K562 (cell line): ENCODE data around the gene NUP205. TPM values are rescaled to one million over a fixed set of nuclear protein-coding genes. Genes with fewer than 3 reads are reported as not detected.

Experiments
- ARID3A ChIP-seq: IDR thresholded peaks from 2 replicates; pipeline ENCODE4 v1.6.1; 2012; ENCODE audit warnings: low read depth, low read length, improper control_type of control experiment, borderline replicate concordance
- ATF7 ChIP-seq: fragments of 450-650 bp; IDR thresholded peaks from 2 replicates; pipeline ENCODE4 v1.7.1; 2014; ENCODE audit warnings: mild to moderate bottlenecking, moderate library complexity
- BCLAF1 ChIP-seq, 2 experiments: fragments of 450-650 bp in 1 of 2; IDR thresholded peaks; 2 replicates each; pipeline ENCODE4 v1.6.1; 2011 to 2017; ENCODE audit warnings: low read depth in 2 of 2, antibody characterized with exemption in 1 of 2, borderline replicate concordance in 1 of 2, low read length in 1 of 2, mild to moderate bottlenecking in 1 of 2, mixed read lengths in 1 of 2; ENCODE audit not compliant: control insufficient read depth in 1 of 2
- CBX2 ChIP-seq: fragments of 200-600 bp; sonication (generic); IDR thresholded peaks from one replicate; pipeline ENCODE4 v1.6.1; 2012; ENCODE audit warnings: mild to moderate bottlenecking, low read length, inconsistent platforms; ENCODE audit not compliant: insufficient read depth, poor library complexity, severe bottlenecking
- CC2D1A ChIP-seq: fragments of 450-650 bp; IDR thresholded peaks from 2 replicates; pipeline ENCODE4 v1.6.1; 2017; ENCODE audit warnings: mild to moderate bottlenecking
- COPS2 ChIP-seq: fragments of 450-650 bp; conservative IDR thresholded peaks from 2 replicates; pipeline ENCODE4 v1.6.1; 2016; ENCODE audit warnings: mild to moderate bottlenecking, moderate library complexity
- ELK1 ChIP-seq: sonication (generic); formaldehyde crosslinking; IDR thresholded peaks from 2 replicates; pipeline ENCODE4 v1.8.1; 2022; ENCODE audit warnings: missing genetic modification reagents
- FOSL1 ChIP-seq: fragments of 200-800 bp; sonication (Bioruptor generic); conservative IDR thresholded peaks from 2 replicates; pipeline ENCODE4 v1.6.1; 2016; ENCODE audit warnings: missing genetic modification characterization, missing compliant biosample characterization
- POLR2AphosphoS2 ChIP-seq: IDR thresholded peaks from 2 replicates; pipeline ENCODE4 v1.6.1; 2012; ENCODE audit warnings: low read length, improper control_type of control experiment
- POLR2AphosphoS5 ChIP-seq: IDR thresholded peaks from 2 replicates; pipeline ENCODE4 v1.6.1; 2011; ENCODE audit warnings: mild to moderate bottlenecking, low read depth, low read length, moderate library complexity; ENCODE audit not compliant: control insufficient read depth, insufficient read depth
- RNF2 ChIP-seq: sonication (generic); IDR thresholded peaks from 2 replicates; pipeline ENCODE4 v1.6.1; 2016
- TFAM ChIP-seq: fragments of 250-450 bp; sonication (Bioruptor Pico); conservative IDR thresholded peaks from 2 replicates; pipeline ENCODE4 v1.5.0; 2021; ENCODE audit warnings: mild to moderate bottlenecking, moderate library complexity
- U2AF1 ChIP-seq: fragments of 200-400 bp; formaldehyde crosslinking; optimal IDR thresholded peaks from 2 replicates; pipeline ENCODE3; 2017; ENCODE audit warnings: mild to moderate bottlenecking, low read depth, low read length, moderate library complexity
- XRCC3 ChIP-seq: fragments of 450-650 bp; IDR thresholded peaks from 2 replicates; pipeline ENCODE4 v1.6.1; 2017; ENCODE audit warnings: mild to moderate bottlenecking, moderate library complexity
- ZC3H8 ChIP-seq: fragments of 450-650 bp; IDR thresholded peaks from 2 replicates; pipeline ENCODE4 v1.6.1; 2017
- ZNF224 ChIP-seq: sonication (generic); formaldehyde crosslinking; IDR thresholded peaks from 2 replicates; pipeline ENCODE4 v1.8.0; 2022; ENCODE audit warnings: mild to moderate bottlenecking, missing genetic modification reagents
- ZNF592 ChIP-seq: fragments of 450-650 bp; IDR thresholded peaks from 2 replicates; pipeline ENCODE4 v1.6.1; 2017; ENCODE audit warnings: antibody characterized with exemption, mild to moderate bottlenecking
- polyA plus RNA-seq, 8 experiments: library from polyadenylated mRNA; depleted of rRNA in 4 of 8; stranded (reverse) in 5 of 8; unstranded in 3 of 8; fragments of >200 nt; fragmentation: Nextera tagmentation in 2 of 8; fragmentation: Illumina TruSeq in 1 of 8; extraction: Ambion mirVana in 2 of 8; extraction: Trizol in 1 of 8; gene quantifications; 2 replicates each; pipeline versions ENCODE4 v1.2.1 to v1.2.3, GENCODE V29; 2011 to 2014; ENCODE audit warnings: inconsistent platforms in 1 of 8, missing spikeins in 1 of 8
- total RNA-seq, 7 experiments: library from RNA; depleted of rRNA in 6 of 7; stranded (reverse); fragments of >200 nt in 6 of 7; fragmentation: Illumina TruSeq in 2 of 7; extraction: Trizol in 2 of 7; gene quantifications; 2 replicates each; pipeline versions ENCODE4 v1.2.1 to v1.2.3, GENCODE V29; 2011 to 2021; ENCODE audit warnings: low replicate concordance in 1 of 7

The NUP205 gene
- total and polyA plus RNA-seq, 9 of the 15 experiments (the other 6 are each of a cell fraction or from before 2014, with no cell fraction given): 101 to 282 (median 193) TPM

- TF ChIP-seq ZNF592 (peak; percentile 88), ZC3H8 (no peak), POLR2AphosphoS2 (peak; percentile 8; the same call in 1 of the 2 replicates), ELK1 (CRISPR knock-in tag) (no peak), CC2D1A (no peak), FOSL1 (no peak), CBX2 (no peak), BCLAF1 (IDR thresholded peaks at IDR 0.05; ENCODE audit: borderline replicate concordance in 1 of 2, control insufficient read depth in 1 of 2, low read depth in 2 of 2, low read length in 1 of 2) (peak in 1 of 2 experiments; percentile 91; a peak in 1 of 4 replicates), ZNF224 (CRISPR knock-in tag) (peak; percentile 83), ARID3A (no peak), POLR2AphosphoS5 (peak; percentile 99), COPS2 (no peak), TFAM (CRISPR knock-in tag) (no peak), U2AF1 (no peak), ATF7 (peak; percentile 87), XRCC3 (no peak), RNF2 (peak; percentile 81; the same call in 1 of the 2 replicates)
These were observed at the start of gene NUP205 (continued) for GRCh38 chr7:135557455-135558336.
